ENCODE measurements around the gene GLRX2. TPM values are rescaled to one million over a fixed set of nuclear protein-coding genes. Genes with fewer than 3 reads are reported as not detected.

The GLRX2 gene
- total RNA-seq, 2 experiments from 2014 or later = 16.5 to 18.5 TPM

DNA sequence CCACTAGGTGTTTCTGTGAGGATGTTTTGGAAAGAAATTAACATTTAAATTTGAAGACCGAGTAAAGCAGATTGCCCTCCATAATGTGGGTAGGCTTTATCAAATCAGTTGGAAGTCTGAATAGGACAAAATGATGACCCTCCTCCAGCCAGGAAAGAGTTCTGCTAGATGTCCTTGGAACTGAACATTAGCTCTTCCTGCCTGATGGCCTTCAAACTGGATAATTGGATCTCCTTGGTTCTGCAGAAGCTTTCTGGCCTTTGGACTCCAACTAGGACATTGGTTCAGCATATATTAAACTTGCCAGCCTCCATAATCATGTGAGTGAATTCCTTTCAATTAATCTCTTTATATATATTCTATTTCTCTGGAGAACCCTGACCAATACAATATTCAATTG is 4.4 kb upstream of the GLRX2 start:
- no peaks in the 10 kb centered on the region for H3K9me3 Mint-ChIP-seq
- CTCF ChIA-PET = interaction anchor here (0.7 to 1.2 kb wide), 2 partner anchors 11 to 19 kb away, joined by 3 to 5 read pairs; no protein-coding TSS in a partner anchor
- intact Hi-C loops (cut with micrococcal nuclease) = loop anchor here (5.0 kb wide), 1 partner anchor 302 kb away; the partner anchor contains the start of gene RGS2

DNA sequence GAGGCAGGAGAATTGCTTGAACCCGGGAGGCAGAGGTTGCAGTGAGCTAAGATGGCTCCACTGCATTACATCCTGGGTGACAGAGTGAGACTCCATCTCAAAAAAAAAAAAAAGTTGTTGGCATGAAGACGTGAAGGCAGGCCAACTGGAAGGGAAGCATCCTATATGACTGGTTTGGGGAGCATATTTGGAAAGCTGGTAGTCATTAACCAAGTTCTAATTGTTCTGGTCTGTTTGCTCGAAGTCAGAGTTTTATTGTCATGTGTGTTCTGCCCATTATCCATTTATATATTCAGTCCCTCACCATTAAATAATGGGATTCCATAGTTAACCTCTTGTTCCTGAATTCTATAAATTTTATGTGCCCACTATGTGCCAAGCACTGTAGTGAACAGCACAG is 3.3 kb upstream of the GLRX2 start:
- no peaks in the 10 kb centered on the region for H3K36me3 Mint-ChIP-seq (ENCODE audit: low read depth)
- H3K9me3 Mint-ChIP-seq = no peaks in the 10 kb centered on the region
- no peak overlapping the region for H3K4me3 Mint-ChIP-seq
- CTCF ChIA-PET = interaction anchor here (0.6 kb wide), 2 partner anchors 9 to 88 kb away, joined by 3 read pairs; no protein-coding TSS in a partner anchor
- no peak for DNase-seq
- intact Hi-C loops (cut with micrococcal nuclease) = loop anchor here (5.0 kb wide), 1 partner anchor 301 kb away; the partner anchor contains the start of gene RGS2
- peaks cover 13% of the 10 kb centered on the region for H3K4me1 Mint-ChIP-seq (ENCODE audit: low read depth)
- H3K27ac Mint-ChIP-seq = no peak overlapping the region
- H3K27me3 Mint-ChIP-seq (ENCODE audit: low read depth) = no peaks in the 10 kb centered on the region

More for the DNA sequence above, 4.4 kb upstream of the GLRX2 start:
- H3K36me3 Mint-ChIP-seq (ENCODE audit: low read depth) = no peaks in the 10 kb centered on the region
- peaks cover 5% of the 10 kb centered on the region for H3K4me1 Mint-ChIP-seq (ENCODE audit: low read depth)
- H3K4me3 Mint-ChIP-seq = no peak overlapping the region
- H3K27me3 Mint-ChIP-seq (ENCODE audit: low read depth) = no peaks in the 10 kb centered on the region
- no peak overlapping the region for H3K27ac Mint-ChIP-seq
- no peak for DNase-seq

DNA sequence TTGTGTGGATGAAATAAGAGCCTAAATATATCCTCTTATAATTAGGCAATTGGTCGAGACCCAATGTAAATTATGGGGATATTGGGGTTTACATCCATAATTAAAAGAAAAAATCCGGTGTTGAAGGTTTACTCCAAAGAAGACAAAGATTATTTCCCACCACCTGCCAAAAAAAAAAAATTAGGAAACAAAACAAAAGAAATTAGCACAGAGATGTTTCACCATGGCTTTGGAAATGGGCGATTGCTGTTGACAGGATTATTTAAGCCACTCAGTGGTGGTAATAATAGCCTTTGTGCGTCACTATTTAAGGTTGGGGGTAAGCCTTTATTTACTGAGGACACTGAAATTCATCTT is 585 bp upstream of the GLRX2 start:
- no peaks in the 10 kb centered on the region for H3K27me3 Mint-ChIP-seq (ENCODE audit: low read depth)
- CTCF ChIA-PET = interaction anchor here (0.7 kb wide), 1 partner anchor 302 kb away, joined by 3 read pairs; no protein-coding TSS in a partner anchor
- intact Hi-C loops (cut with micrococcal nuclease) = loop anchor here (1.0 to 5.0 kb wide), 3 partner anchors 17 to 298 kb away; partner anchors contain the start of genes CDC73, RGS2, RO60 and UCHL5
- no peaks in the 10 kb centered on the region for H3K36me3 Mint-ChIP-seq (ENCODE audit: low read depth)
- no peaks in the 10 kb centered on the region for H3K9me3 Mint-ChIP-seq
- H3K4me1 Mint-ChIP-seq (ENCODE audit: low read depth) = peaks cover 19% of the 10 kb centered on the region
- peak overlapping the region; percentile 89 for H3K4me3 Mint-ChIP-seq
- no peak overlapping the region for H3K27ac Mint-ChIP-seq
- no peak for DNase-seq

DNA sequence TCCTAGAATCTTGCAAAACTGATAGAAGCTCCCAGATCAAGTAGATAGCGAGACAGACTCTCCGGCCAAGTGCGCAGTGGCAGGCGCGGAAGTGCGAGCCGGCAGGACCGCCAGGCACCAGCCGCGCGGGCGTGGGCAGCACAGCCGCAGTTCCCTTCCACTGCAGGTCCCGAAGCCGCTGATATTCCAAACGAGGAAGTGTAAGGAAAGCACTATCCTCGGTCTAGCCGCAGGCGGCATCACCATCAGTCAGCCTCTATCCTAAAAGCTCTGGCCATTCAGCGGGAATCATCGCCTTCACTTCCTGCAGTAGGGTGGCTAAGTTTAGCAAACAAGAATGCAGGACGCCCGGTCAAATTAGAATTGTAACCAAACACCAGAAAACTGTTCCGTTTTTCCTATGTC is 710 bp downstream of the GLRX2 start:
- Mint-ChIP-seq H3K27me3 (ENCODE audit: low read depth) (no peaks in the 10 kb centered on the region), H3K4me3 (peak overlapping the region; percentile 89), H3K36me3 (ENCODE audit: low read depth) (no peaks in the 10 kb centered on the region), H3K4me1 (ENCODE audit: low read depth) (peaks cover 19% of the 10 kb centered on the region), H3K27ac (no peak overlapping the region), H3K9me3 (no peaks in the 10 kb centered on the region)
- CTCF ChIA-PET = interaction anchor here (0.6 to 1.3 kb wide), 3 partner anchors 17 to 48 kb away, joined by 3 to 5 read pairs (median 3); partner anchors contain the start of genes CDC73 and UCHL5
- DNase-seq = peak; percentile 13
- intact Hi-C loops (cut with micrococcal nuclease) = no loop called here

DNA sequence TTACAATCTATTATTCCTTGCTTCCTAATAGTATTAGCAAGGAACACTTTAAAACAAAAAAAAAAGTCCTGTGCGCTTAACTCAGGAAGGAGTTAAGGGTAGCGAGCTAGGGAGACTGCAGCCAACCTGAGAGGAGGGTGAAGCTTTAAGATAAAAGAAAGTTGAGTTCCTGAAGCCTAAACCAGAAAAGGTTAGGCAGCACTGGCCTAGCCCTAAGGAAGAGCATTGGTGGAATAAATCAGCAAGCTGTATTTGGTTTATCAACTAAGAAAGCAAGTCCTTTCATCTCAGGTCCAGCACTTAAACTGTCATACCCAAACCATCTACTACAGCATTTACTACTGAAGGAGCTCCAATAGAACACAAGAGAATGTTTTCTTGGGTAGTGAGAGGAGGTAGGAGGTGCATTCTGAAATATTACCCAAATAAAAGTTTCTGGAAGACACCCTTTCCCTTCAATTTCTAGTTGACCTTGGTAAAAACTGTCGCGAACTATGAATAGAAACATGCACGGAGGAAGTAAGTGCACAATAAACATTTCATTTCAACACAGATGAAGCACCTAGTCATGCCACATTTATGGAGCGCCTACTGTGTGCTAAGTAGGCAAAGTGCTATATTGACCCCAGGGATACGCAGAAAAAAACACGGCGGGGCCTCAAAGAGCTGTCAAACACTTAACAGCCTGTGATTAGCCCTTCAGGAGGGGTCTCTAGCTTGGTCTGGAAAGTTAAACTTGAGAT is 1.3 kb downstream of the GLRX2 start:
- CTCF ChIA-PET = interaction anchor here (0.7 to 1.3 kb wide), 4 partner anchors 18 to 84 kb away, joined by 3 to 5 read pairs (median 3); partner anchors contain the start of genes CDC73 and UCHL5
- intact Hi-C loops (cut with micrococcal nuclease) = no loop called here
- no peak overlapping the region for H3K27ac Mint-ChIP-seq

DNA sequence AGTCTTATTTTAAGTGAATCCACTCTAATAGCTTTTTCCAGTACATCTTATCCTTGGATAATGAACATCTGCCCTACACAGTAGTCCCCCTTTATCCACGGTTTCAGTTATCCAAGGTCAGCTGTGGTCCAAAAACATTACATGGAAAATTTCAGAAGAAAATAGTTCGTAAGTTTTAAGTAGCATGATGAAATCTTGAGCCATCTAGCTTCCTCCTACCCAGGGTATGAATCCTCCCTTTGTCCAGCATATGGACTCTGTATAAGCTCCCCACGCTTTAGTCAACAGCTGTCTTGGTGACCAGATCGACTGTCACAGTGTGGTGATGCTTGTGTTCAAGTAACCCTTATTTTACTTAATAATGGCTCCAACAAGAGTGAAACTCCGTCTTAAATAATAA is 2.6 kb downstream of the GLRX2 start:
- Mint-ChIP-seq H3K27me3 (ENCODE audit: low read depth) (no peaks in the 10 kb centered on the region), H3K4me1 (ENCODE audit: low read depth) (peaks cover 19% of the 10 kb centered on the region), H3K36me3 (ENCODE audit: low read depth) (no peaks in the 10 kb centered on the region), H3K4me3 (no peak overlapping the region), H3K9me3 (no peaks in the 10 kb centered on the region), H3K27ac (no peak overlapping the region)
- CTCF ChIA-PET = no interaction called here
- DNase-seq = no peak
- intact Hi-C loops (cut with micrococcal nuclease) = no loop called here

More for the DNA sequence above, 1.3 kb downstream of the GLRX2 start:
- no peak for DNase-seq
- Mint-ChIP-seq H3K4me1 (ENCODE audit: low read depth) (peaks cover 19% of the 10 kb centered on the region), H3K36me3 (ENCODE audit: low read depth) (no peaks in the 10 kb centered on the region), H3K9me3 (no peaks in the 10 kb centered on the region), H3K27me3 (ENCODE audit: low read depth) (no peaks in the 10 kb centered on the region), H3K4me3 (peak overlapping the region; percentile 89)

DNA sequence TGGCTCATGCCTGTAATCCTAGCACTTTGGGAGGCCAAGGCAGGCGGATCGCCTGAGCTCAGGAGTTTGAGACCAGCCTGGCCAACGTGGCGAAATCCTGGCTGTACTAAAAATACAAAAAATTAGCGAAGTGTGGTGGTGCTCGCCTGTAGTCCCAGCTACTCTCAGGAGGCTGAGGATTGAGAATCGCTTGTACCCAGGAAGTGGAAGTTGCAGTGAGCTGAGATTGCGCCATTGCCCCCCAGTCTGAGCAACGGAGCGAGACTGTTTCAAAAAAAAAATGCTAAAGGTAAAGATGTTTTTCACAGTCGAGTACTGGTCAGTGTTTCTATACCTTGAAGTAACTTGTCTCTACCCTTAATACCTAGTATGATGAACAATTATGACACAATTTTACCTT is 11.1 kb downstream of the GLRX2 start:
- Mint-ChIP-seq H3K27ac (no peak overlapping the region), H3K4me1 (ENCODE audit: low read depth) (no peaks in the 10 kb centered on the region), H3K4me3 (no peak overlapping the region), H3K9me3 (no peaks in the 10 kb centered on the region), H3K27me3 (ENCODE audit: low read depth) (no peaks in the 10 kb centered on the region), H3K36me3 (ENCODE audit: low read depth) (peaks cover 13% of the 10 kb centered on the region)
- intact Hi-C loops (cut with micrococcal nuclease) = no loop called here
- DNase-seq = no peak
- CTCF ChIA-PET = no interaction called here

DNA sequence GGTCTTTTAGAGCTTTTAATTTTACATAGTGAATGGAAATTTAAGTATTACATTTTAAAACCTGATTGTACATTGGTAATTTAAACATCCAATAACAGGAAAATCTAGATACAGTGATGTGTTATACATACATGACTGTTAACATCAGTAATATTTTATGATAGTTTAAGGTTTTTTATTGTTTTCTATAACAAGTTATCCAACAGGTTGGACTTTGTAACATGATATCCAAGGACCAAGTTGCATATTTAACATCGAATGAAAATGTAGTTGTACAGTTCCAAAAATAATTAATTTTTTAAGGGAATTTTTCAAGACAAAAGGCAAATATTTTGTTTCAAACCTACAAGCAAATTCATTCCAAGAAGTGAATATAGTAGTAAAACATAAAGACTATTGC is 14.3 kb downstream of the GLRX2 start:
- intact Hi-C loops (cut with micrococcal nuclease) = no loop called here
- H3K4me1 Mint-ChIP-seq (ENCODE audit: low read depth) = no peaks in the 10 kb centered on the region
- H3K4me3 Mint-ChIP-seq = no peak overlapping the region
- H3K36me3 Mint-ChIP-seq (ENCODE audit: low read depth) = peaks cover 9% of the 10 kb centered on the region
- H3K27me3 Mint-ChIP-seq (ENCODE audit: low read depth) = no peaks in the 10 kb centered on the region
- CTCF ChIA-PET = no interaction called here
- DNase-seq = no peak
- H3K9me3 Mint-ChIP-seq = no peaks in the 10 kb centered on the region
- H3K27ac Mint-ChIP-seq = no peak overlapping the region

DNA sequence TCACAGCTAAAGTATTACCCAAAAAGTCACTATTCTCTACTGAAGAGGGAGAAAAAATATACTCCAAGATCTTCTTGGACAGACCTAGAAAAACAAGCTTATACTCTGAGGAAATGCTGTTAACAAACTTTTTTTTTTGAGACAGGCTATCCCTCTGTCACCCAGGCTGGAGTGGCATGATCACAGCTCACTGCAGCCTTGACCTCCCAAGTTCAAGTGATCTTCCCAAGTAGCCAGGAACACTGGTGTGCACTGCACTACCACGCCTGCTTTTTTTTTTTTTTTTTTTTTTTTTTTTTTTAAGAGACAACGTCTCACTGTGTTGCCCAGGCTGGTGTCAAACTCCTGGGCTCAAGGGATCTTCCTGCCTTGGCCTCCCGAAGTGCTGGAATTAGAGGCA is 17.3 kb downstream of the GLRX2 start:
- Mint-ChIP-seq H3K27me3 (ENCODE audit: low read depth) (no peaks in the 10 kb centered on the region), H3K4me3 (no peak overlapping the region), H3K4me1 (ENCODE audit: low read depth) (no peaks in the 10 kb centered on the region), H3K36me3 (ENCODE audit: low read depth) (peaks cover 9% of the 10 kb centered on the region), H3K27ac (no peak overlapping the region), H3K9me3 (no peaks in the 10 kb centered on the region)
- CTCF ChIA-PET = interaction anchor here (0.7 kb wide), 1 partner anchor 35 kb away, joined by 3 read pairs; no protein-coding TSS in a partner anchor
- intact Hi-C loops (cut with micrococcal nuclease) = no loop called here
- DNase-seq = no peak

DNA sequence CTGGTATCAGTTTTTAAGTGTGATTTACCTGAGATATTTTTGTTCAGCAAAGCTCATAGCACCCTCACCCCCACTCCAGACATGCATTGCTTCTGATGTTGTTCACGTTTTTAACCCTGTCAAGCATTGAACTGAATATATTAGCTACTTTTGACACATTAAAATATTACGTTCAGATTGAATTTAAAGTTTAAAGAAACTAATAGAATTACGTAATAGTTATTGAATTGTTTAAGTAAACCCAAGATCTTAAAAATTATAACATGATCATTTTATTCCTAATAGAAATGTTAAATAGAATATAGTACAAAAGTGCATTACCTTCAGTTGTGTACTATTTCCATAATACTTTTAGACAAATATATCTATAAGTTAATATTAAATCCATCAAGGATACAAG is 18.9 kb downstream of the GLRX2 start:
- Mint-ChIP-seq H3K36me3 (ENCODE audit: low read depth) (peaks cover 15% of the 10 kb centered on the region), H3K4me3 (no peak overlapping the region), H3K27ac (no peak overlapping the region), H3K9me3 (no peaks in the 10 kb centered on the region), H3K27me3 (ENCODE audit: low read depth) (no peaks in the 10 kb centered on the region), H3K4me1 (ENCODE audit: low read depth) (no peaks in the 10 kb centered on the region)
- intact Hi-C loops (cut with micrococcal nuclease) = no loop called here
- CTCF ChIA-PET = no interaction called here
- DNase-seq = no peak

DNA sequence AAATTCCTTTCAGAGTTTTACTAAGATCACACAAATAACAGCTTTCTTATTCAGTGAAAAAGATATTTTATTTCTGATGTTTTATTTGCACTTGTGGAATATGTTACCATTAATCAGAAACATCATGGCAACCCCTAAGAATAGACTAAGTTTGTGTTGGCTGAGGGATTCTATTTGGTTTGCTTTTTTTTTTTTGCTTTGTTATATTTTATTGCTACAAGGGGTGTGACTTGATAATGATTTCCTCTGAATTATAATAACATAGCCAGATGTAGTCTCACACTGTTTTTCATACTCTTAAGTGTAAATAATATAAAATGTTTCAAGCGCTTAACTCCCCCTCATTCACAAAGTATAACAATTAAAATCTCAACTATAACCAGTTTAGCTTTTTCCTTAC is 20.0 kb downstream of the GLRX2 start:
- Mint-ChIP-seq H3K4me1 (ENCODE audit: low read depth) (no peaks in the 10 kb centered on the region), H3K4me3 (no peak overlapping the region), H3K27me3 (ENCODE audit: low read depth) (no peaks in the 10 kb centered on the region), H3K36me3 (ENCODE audit: low read depth) (peaks cover 15% of the 10 kb centered on the region), H3K9me3 (no peaks in the 10 kb centered on the region), H3K27ac (no peak overlapping the region)
- intact Hi-C loops (cut with micrococcal nuclease) = no loop called here
- CTCF ChIA-PET = interaction anchor here (0.6 to 1.7 kb wide), 6 partner anchors 15 to 1296 kb away, joined by 3 to 7 read pairs (median 4); no protein-coding TSS in a partner anchor
- no peak for DNase-seq

DNA sequence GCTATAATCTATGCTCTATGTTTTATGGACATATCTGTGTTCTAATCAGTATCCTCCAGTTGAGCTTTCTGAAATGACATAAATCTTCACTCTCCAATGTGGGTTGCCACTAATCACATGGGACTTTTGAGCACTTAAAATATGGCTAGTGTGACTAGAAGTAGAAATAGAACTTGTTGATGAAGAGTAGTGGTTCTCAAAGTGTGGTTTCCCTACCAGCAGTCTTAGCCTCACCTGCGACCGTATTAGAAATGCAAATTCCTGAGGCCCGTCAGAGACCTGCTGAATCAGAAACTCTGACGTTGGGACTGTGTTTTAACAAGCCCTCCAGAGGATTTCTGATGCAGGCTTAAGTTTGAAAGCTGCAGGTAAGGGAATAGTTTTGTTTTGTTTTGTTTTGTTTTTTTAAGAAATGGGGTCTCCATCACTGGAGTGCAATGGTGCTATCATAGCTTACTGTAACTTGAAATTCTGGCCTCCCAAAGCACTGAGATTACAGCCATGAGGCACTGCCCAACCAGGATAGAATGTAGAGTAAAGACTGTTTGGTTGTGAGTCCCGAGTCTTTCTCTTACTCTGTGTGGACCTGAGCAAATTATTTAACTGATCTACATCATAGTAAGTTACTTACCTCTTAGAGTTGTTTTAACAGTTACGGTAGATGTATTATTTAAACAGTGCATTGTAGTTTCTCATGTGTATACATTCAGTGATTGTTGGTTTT is 21.7 kb downstream of the GLRX2 start:
- H3K27ac Mint-ChIP-seq = no peak overlapping the region
- no peak for DNase-seq
- H3K4me3 Mint-ChIP-seq = no peak overlapping the region
- H3K4me1 Mint-ChIP-seq (ENCODE audit: low read depth) = no peaks in the 10 kb centered on the region
- H3K9me3 Mint-ChIP-seq = no peaks in the 10 kb centered on the region
- no peaks in the 10 kb centered on the region for H3K27me3 Mint-ChIP-seq (ENCODE audit: low read depth)
- peaks cover 28% of the 10 kb centered on the region for H3K36me3 Mint-ChIP-seq (ENCODE audit: low read depth)
- CTCF ChIA-PET = interaction anchor here (1.7 kb wide), 1 partner anchor 13 kb away, joined by 5 read pairs; no protein-coding TSS in a partner anchor
- intact Hi-C loops (cut with micrococcal nuclease) = no loop called here
